Uterus (tissue), 4 donors: ENCODE data around the gene ATP9B. TPM values are rescaled to one million over a fixed set of nuclear protein-coding genes. Genes with fewer than 3 reads are reported as not detected.

Experiments used
- DNase-seq, 2 donors: peaks; one replicate each; pipeline ENCODE4 v3.0.0-alpha.2; 2019 to 2020
- H3K27ac ChIP-seq, 2 donors: fragments of 200-600 bp; sonication (generic); 1 replicate in 1 of 2; 2 replicates in 1 of 2; pipeline ENCODE4 v1.5.1; 2016 to 2018
- H3K27me3 ChIP-seq, 2 donors: fragments of 200-600 bp; sonication (generic); one replicate each; pipeline ENCODE4 v1.5.1; 2018 to 2019; ENCODE audit warnings: control low read depth in 1 of 2
- H3K36me3 ChIP-seq, 2 donors: fragments of 200-600 bp; sonication (generic); one replicate each; pipeline ENCODE4 v1.5.1; 2019; ENCODE audit warnings: control low read depth in 1 of 2
- H3K4me1 ChIP-seq, 2 donors: fragments of 200-600 bp; sonication (generic); one replicate each; pipeline ENCODE4 v1.5.1; 2018 to 2019; ENCODE audit warnings: control low read depth in 1 of 2
- H3K4me3 ChIP-seq, 2 donors: fragments of 200-600 bp; sonication (generic); 1 replicate in 1 of 2; 2 replicates in 1 of 2; pipeline ENCODE4 v1.5.1; 2018 to 2019; ENCODE audit warnings: mild to moderate bottlenecking in 1 of 2
- H3K9me3 ChIP-seq, 2 donors: fragments of 200-600 bp; sonication (generic); one replicate each; pipeline ENCODE4 v1.5.1; 2019; ENCODE audit warnings: control low read depth in 1 of 2
- POLR2A ChIP-seq, 2 donors: fragments of 450-650 bp; IDR thresholded peaks; one replicate each; pipeline ENCODE4 v1.6.1; 2016; ENCODE audit warnings: antibody characterized with exemption in 2 of 2, mild to moderate bottlenecking in 1 of 2, moderate library complexity in 1 of 2
- intact Hi-C: fragments of 100-400 bp; cut with DNase I; formaldehyde crosslinking; loops from one replicate; pipeline ENCODE4 v1.15.1; 2023; ENCODE audit warnings: low total_unique reads
- total RNA-seq, 4 donors: library from RNA; depleted of rRNA in 3 of 4; stranded (reverse); fragments of >200 nt in 3 of 4; gene quantifications; one replicate each; pipeline versions ENCODE4 v1.1.0 to v1.2.4, GENCODE V29; 2014 to 2023
- TF ChIP-seq, protein P1 (sequence below), 4 experiments: fragments of 200-600 bp in 2 of 4; fragments of 450-650 bp in 2 of 4; sonication (generic) in 2 of 4; IDR thresholded peaks; one replicate each; pipeline ENCODE4 v1.5.1; 2016 to 2019; ENCODE audit warnings: antibody characterized with exemption in 4 of 4, mild to moderate bottlenecking in 2 of 4, moderate library complexity in 1 of 4
- donor health status: DM: yes; HTN: yes; CAD: no.

Gene ATP9B
- total RNA-seq, 4 donors from 2014 or later, result 18.2 to 111 (median 70.3) TPM

- Histone ChIP-seq H3K36me3 (no peaks in the 10 kb centered on the region), H3K4me1 (no peaks in the 10 kb centered on the region), H3K4me3 (no peak overlapping the region), H3K27me3 (no peaks in the 10 kb centered on the region), H3K9me3 (no peaks in the 10 kb centered on the region), H3K27ac (no peak overlapping the region)
- DNase-seq, result no peak
- TF ChIP-seq POLR2A (IDR thresholded peaks at IDR 0.05), result no peak
- TF ChIP-seq, protein P1, sequence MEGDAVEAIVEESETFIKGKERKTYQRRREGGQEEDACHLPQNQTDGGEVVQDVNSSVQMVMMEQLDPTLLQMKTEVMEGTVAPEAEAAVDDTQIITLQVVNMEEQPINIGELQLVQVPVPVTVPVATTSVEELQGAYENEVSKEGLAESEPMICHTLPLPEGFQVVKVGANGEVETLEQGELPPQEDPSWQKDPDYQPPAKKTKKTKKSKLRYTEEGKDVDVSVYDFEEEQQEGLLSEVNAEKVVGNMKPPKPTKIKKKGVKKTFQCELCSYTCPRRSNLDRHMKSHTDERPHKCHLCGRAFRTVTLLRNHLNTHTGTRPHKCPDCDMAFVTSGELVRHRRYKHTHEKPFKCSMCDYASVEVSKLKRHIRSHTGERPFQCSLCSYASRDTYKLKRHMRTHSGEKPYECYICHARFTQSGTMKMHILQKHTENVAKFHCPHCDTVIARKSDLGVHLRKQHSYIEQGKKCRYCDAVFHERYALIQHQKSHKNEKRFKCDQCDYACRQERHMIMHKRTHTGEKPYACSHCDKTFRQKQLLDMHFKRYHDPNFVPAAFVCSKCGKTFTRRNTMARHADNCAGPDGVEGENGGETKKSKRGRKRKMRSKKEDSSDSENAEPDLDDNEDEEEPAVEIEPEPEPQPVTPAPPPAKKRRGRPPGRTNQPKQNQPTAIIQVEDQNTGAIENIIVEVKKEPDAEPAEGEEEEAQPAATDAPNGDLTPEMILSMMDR (IDR thresholded peaks at IDR 0.05), result no peak
- intact Hi-C loops, result no loop called here
These were observed 139.7 kb downstream of the ATP9B start for GRCh38 chr18:79208906-79209305.

DNA sequence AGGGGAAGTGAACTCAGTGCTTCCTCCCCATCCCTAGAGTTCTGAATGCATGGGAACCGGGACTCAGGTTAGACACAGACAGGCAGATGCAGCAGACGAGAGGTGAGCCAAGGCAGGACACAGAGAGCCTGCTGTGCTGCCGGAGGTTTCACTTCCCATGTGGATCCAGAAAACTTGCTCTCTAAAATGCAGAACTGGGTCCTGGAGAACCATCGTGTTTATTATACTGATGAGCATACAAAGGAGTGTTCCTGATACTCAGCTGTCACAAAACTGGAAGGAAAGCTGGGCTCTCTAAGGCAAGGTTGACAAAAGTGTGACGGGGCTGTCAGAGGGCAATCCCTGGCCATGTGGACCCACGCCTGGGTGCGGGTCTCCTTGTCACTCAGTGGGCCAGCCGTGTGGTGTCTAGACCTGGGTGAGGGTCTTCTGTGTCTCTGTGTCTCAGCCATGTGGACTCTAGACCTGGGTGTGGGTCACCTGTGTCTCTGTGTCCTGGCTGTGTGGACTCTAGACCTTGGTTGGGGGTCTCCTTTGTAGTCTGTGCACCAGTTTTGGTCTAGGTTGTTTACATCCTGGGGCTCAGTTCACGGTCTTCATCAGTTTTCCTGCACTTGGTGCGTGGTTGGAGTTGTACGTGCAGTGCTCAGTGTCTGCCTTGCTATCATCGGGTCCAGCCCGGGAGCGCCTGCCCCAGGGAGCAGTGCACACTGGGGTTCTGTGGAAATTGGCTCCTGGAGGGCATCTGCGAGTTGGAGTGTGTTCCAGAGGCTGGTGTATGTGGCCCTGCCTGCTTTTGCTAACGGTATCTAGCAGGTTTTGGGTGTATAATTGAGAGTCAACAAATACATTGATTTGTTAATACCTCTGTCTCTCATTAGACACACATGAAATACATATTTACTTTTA is 141.1 kb downstream of the ATP9B start:
- Histone ChIP-seq H3K9me3 (no peaks in the 10 kb centered on the region), H3K36me3 (no peaks in the 10 kb centered on the region), H3K27ac (no peak overlapping the region), H3K4me1 (no peaks in the 10 kb centered on the region), H3K27me3 (no peaks in the 10 kb centered on the region), H3K4me3 (no peak overlapping the region)
- DNase-seq, result no peak
- TF ChIP-seq, protein P1 (IDR thresholded peaks at IDR 0.05), result no peak
- TF ChIP-seq POLR2A (IDR thresholded peaks at IDR 0.05), result no peak
- intact Hi-C loops, result no loop called here

- DNase-seq, result no peak
- H3K4me1 ChIP-seq, result no peaks in the 10 kb centered on the region
- H3K9me3 ChIP-seq, result no peaks in the 10 kb centered on the region
- H3K36me3 ChIP-seq, result no peaks in the 10 kb centered on the region
- no peak overlapping the region for H3K4me3 ChIP-seq
- intact Hi-C loops, result no loop called here
- no peak for TF ChIP-seq POLR2A (IDR thresholded peaks at IDR 0.05)
- TF ChIP-seq, protein P1 (IDR thresholded peaks at IDR 0.05), result no peak
- H3K27me3 ChIP-seq, result no peaks in the 10 kb centered on the region
- no peak overlapping the region for H3K27ac ChIP-seq
These were observed 142.7 kb downstream of the ATP9B start for GRCh38 chr18:79211844-79212243.

DNA sequence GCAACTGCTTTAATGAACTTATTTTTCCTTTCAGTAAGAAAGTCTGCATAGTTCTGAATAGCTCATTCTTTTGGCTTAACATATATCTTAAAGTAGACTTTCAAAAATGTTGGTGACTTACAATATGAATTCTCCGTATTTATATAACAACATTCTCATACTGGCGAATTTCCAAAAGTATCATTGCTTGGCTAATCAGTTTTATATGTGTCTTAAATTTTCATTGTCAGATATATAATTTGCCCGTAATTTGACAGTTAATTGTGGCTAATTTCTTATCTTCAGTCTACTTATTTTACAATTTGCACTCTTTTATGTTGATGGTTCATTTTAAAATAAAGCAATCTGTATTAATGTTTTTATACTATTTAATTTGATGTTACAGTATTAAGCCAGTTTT is 144.9 kb downstream of the ATP9B start:
- Histone ChIP-seq H3K9me3 (no peaks in the 10 kb centered on the region), H3K36me3 (no peaks in the 10 kb centered on the region), H3K4me1 (no peaks in the 10 kb centered on the region), H3K27me3 (no peaks in the 10 kb centered on the region), H3K27ac (no peak overlapping the region), H3K4me3 (no peak overlapping the region)
- intact Hi-C loops, result no loop called here
- TF ChIP-seq, protein P1 (IDR thresholded peaks at IDR 0.05), result no peak
- TF ChIP-seq POLR2A (IDR thresholded peaks at IDR 0.05), result no peak
- no peak for DNase-seq

GRCh38 chr18:79216176-79216575 is 147.0 kb downstream of the ATP9B start:
- Histone ChIP-seq H3K27ac (no peak overlapping the region), H3K4me3 (no peak overlapping the region), H3K36me3 (no peaks in the 10 kb centered on the region), H3K9me3 (no peaks in the 10 kb centered on the region), H3K27me3 (no peaks in the 10 kb centered on the region), H3K4me1 (no peaks in the 10 kb centered on the region)
- intact Hi-C loops, result no loop called here
- no peak for TF ChIP-seq POLR2A (IDR thresholded peaks at IDR 0.05)
- TF ChIP-seq, protein P1 (IDR thresholded peaks at IDR 0.05), result no peak
- no peak for DNase-seq
